GM12801 (cell line): ENCODE measurements around the gene PELI3.

Experiments
- CTCF ChIP-seq: IDR thresholded peaks from one replicate; pipeline ENCODE4 v1.5.1; 2011; ENCODE audit warnings: control low read depth; ENCODE audit not compliant: insufficient read length; ENCODE audit errors: extremely low read depth

Gene PELI3

GRCh38 chr11:66443602-66444001 is 23.1 kb upstream of the PELI3 start:
- no peak for TF ChIP-seq CTCF

GRCh38 chr11:66447012-66447411 is 19.7 kb upstream of the PELI3 start:
- no peak for TF ChIP-seq CTCF

DNA sequence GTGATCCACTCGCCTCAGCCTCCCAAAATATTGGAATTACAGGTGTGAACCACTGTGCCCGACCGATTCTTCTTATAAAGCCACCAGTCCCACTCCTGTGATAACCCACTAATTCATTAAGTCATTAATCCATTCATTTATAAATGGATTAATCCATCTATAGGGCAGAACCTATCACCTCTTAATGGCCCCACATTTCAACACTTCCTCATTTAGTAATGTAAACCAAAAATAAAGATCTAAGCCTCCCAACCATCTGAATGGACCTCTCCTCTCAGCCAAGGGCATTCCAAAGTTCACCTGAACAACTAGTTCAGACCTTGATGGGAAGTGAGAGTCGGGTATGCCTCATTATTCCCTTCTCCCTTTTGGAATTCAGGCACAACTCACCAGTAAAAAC is 18.2 kb upstream of the PELI3 start:
- TF ChIP-seq CTCF: no peak

- no peak for TF ChIP-seq CTCF
Observed at GRCh38 chr11:66450560-66450959, 16.1 kb upstream of the PELI3 start.

DNA sequence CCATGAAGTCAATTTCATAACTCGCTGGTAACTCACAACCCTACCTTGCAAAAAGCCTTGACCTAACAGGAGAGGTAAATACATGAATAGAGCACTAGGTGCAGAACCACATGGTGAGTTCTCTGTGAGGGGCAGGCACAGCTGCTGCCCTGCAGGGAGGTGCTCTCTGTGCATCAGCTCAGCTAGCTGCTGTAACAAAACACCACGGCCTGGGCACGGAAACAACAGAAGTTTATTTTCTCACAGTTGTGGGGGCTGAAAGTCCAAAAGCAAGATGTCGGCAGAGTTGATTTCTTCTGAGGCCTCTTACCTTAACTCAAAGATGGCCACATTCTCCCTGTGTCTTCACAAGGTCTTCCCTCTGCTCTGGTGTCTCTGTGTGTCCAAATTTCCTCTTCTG is 15.0 kb upstream of the PELI3 start:
- TF ChIP-seq CTCF: no peak

DNA sequence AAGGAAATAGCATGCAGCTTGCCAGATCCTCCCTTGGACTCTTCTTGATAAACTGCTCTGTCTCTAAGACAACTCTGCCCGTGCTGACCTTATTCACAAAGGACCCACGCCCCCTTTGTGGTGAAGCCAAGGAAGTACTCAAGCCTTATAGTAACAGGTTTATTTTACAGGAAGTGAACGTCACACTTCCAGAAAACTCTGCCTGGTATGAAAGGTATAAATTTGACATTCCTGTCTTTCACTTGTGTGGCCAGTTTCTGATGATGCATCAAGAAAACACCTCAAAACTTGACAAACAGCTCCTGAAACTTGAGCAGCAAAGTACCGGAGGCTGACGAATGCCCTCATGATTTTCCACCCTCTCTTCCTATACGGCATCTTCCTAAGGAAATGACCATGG is 12.5 kb upstream of the PELI3 start:
- no peak for TF ChIP-seq CTCF

DNA sequence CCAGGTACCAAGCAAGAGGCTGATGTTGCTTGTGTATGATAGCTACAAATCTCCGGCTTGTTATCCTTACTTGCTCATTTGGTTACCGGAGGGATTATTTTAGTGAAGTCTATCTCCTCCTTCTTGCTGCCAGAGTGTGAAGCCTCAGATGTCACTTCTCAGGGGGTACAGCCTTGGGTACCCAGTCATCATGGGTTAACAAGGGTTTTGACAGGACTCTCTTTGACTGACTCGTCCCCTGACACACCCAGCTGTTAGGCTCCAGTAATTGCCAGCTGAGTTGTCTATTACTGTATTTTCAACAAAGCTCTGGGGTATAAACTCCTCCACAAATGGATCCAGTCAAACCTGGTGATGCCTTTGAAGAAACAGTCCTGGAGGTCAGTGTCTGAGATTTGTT is 11.9 kb upstream of the PELI3 start:
- TF ChIP-seq CTCF: no peak

- no peak for TF ChIP-seq CTCF
Observed at GRCh38 chr11:66457826-66458225, 8.9 kb upstream of the PELI3 start.
